Smooth muscle cell of the brain vasculature (primary cell): ENCODE measurements around the gene NLRP1.

Experiments
- DNase-seq: peaks from one replicate; pipeline ENCODE4 v3.0.0-alpha.2; 2012; ENCODE audit warnings: low read depth, low spot score

The NLRP1 gene

GRCh38 chr17:5584383-5585286 lies at the start of gene NLRP1:
NLRP1 (minus strand) TSS chr17:5584509; CDS start chr17:5583957, 552 bp downstream.
- DNase-seq, result peak; percentile 36

- DNase-seq, result no peak
These were observed 47.8 kb upstream of the NLRP1 start for GRCh38 chr17:5631958-5632590.

GRCh38 chr17:5630434-5630833 lies 46.1 kb upstream of the NLRP1 start:
- no peak for DNase-seq

- DNase-seq, result no peak
These were observed 44.8 kb upstream of the NLRP1 start for GRCh38 chr17:5629128-5629527.

- no peak for DNase-seq
These were observed 44.0 kb upstream of the NLRP1 start for GRCh38 chr17:5628262-5628661.

GRCh38 chr17:5624211-5624610 lies 39.9 kb upstream of the NLRP1 start:
- no peak for DNase-seq

GRCh38 chr17:5621729-5622128 lies 37.4 kb upstream of the NLRP1 start:
- no peak for DNase-seq

- DNase-seq, result no peak
These were observed 36.7 kb upstream of the NLRP1 start for GRCh38 chr17:5621026-5621425.

GRCh38 chr17:5619088-5619740 lies 34.9 kb upstream of the NLRP1 start:
- no peak for DNase-seq

- DNase-seq, result no peak
These were observed 34.2 kb upstream of the NLRP1 start for GRCh38 chr17:5618476-5618875.

GRCh38 chr17:5615476-5615875 lies 31.2 kb upstream of the NLRP1 start:
- no peak for DNase-seq

GRCh38 chr17:5610956-5611355 lies 26.6 kb upstream of the NLRP1 start:
- DNase-seq, result no peak

GRCh38 chr17:5608399-5609112 lies 24.2 kb upstream of the NLRP1 start:
- no peak for DNase-seq

GRCh38 chr17:5607946-5608345 lies 23.6 kb upstream of the NLRP1 start:
- no peak for DNase-seq

- no peak for DNase-seq
These were observed 21.1 kb upstream of the NLRP1 start for GRCh38 chr17:5605452-5605851.

GRCh38 chr17:5600041-5600440 lies 15.7 kb upstream of the NLRP1 start:
- no peak for DNase-seq

- DNase-seq, result no peak
These were observed 14.1 kb upstream of the NLRP1 start for GRCh38 chr17:5598457-5598856.

- DNase-seq, result no peak
These were observed 12.1 kb upstream of the NLRP1 start for GRCh38 chr17:5596421-5596820.

GRCh38 chr17:5595831-5596230 lies 11.5 kb upstream of the NLRP1 start:
- no peak for DNase-seq

- no peak for DNase-seq
These were observed 8.1 kb upstream of the NLRP1 start for GRCh38 chr17:5592382-5592781.

- no peak for DNase-seq
These were observed 7.7 kb upstream of the NLRP1 start for GRCh38 chr17:5591966-5592365.

GRCh38 chr17:5588584-5588983 lies 4.3 kb upstream of the NLRP1 start:
- no peak for DNase-seq
